HEK293T (cell line): ENCODE data around the gene ZSCAN9.

Source experiments
- CTCF ChIA-PET: fragments of 350-600 bp; formaldehyde crosslinking; extraction: SDS; loops from one replicate; lab custom pipeline; 2021; ENCODE audit warnings: antibody characterized with exemption, inconsistent platforms; lab: Yijun Ruan, JAX
- POLR2A ChIA-PET: fragments of 350-600 bp; formaldehyde crosslinking; extraction: SDS; loops from one replicate; lab custom pipeline; 2020; ENCODE audit warnings: antibody characterized with exemption, inconsistent platforms; lab: Yijun Ruan, JAX
- DNase-seq: peaks from one replicate; pipeline ENCODE4 v3.0.0; 2012; ENCODE audit warnings: mixed read lengths; ENCODE audit errors: extremely low spot score
- ARNT ChIP-seq: fragments of 450-650 bp; IDR thresholded peaks from 2 replicates; pipeline ENCODE4 v1.6.1; 2017; ENCODE audit warnings: mild to moderate bottlenecking
- BHLHE40 ChIP-seq: fragments of 450-650 bp; IDR thresholded peaks from 2 replicates; pipeline ENCODE4 v1.6.1; 2016; ENCODE audit warnings: mild to moderate bottlenecking, moderate library complexity, borderline replicate concordance
- CTBP1 ChIP-seq: fragments of 450-650 bp; IDR thresholded peaks from 2 replicates; pipeline ENCODE4 v1.6.1; 2016; ENCODE audit warnings: borderline replicate concordance
- ELF4 ChIP-seq: fragments of 450-650 bp; IDR thresholded peaks from 2 replicates; pipeline ENCODE4 v1.6.1; 2017; ENCODE audit warnings: antibody characterized with exemption
- FOXA1 ChIP-seq: fragments of 450-650 bp; IDR thresholded peaks from 2 replicates; pipeline ENCODE4 v1.6.1; 2016; ENCODE audit warnings: mild to moderate bottlenecking
- FOXK2 ChIP-seq: fragments of 450-650 bp; IDR thresholded peaks from 2 replicates; pipeline ENCODE4 v1.6.1; 2016; ENCODE audit warnings: mild to moderate bottlenecking
- FOXM1 ChIP-seq: fragments of 450-650 bp; IDR thresholded peaks from 2 replicates; pipeline ENCODE4 v1.6.1; 2017; ENCODE audit warnings: mild to moderate bottlenecking, borderline replicate concordance
- HDGF ChIP-seq: fragments of 450-650 bp; IDR thresholded peaks from 2 replicates; pipeline ENCODE4 v1.6.1; 2017; ENCODE audit warnings: antibody characterized with exemption, borderline replicate concordance
- L3MBTL2 ChIP-seq: fragments of 450-650 bp; conservative IDR thresholded peaks from 2 replicates; pipeline ENCODE4 v1.6.1; 2016; ENCODE audit warnings: mild to moderate bottlenecking
- LEF1 ChIP-seq: fragments of 450-650 bp; IDR thresholded peaks from 2 replicates; pipeline ENCODE4 v1.6.1; 2017; ENCODE audit warnings: mild to moderate bottlenecking, borderline replicate concordance
- NFRKB ChIP-seq: fragments of 450-650 bp; IDR thresholded peaks from 2 replicates; pipeline ENCODE4 v1.6.1; 2016; ENCODE audit warnings: mild to moderate bottlenecking, moderate library complexity
- SP1 ChIP-seq: fragments of 450-650 bp; IDR thresholded peaks from 2 replicates; pipeline ENCODE4 v1.6.1; 2017
- SUZ12 ChIP-seq: fragments of 450-650 bp; IDR thresholded peaks from 2 replicates; pipeline ENCODE4 v1.6.1; 2016; ENCODE audit warnings: mild to moderate bottlenecking
- TARDBP ChIP-seq: fragments of 450-650 bp; IDR thresholded peaks from 2 replicates; pipeline ENCODE4 v1.6.1; 2016
- ZNF384 ChIP-seq: fragments of 450-650 bp; IDR thresholded peaks from 2 replicates; pipeline ENCODE4 v1.6.1; 2016
- TF ChIP-seq, protein P1 (sequence below): fragments of 450-650 bp; IDR thresholded peaks from 2 replicates; pipeline ENCODE4 v1.6.1; 2016

Gene ZSCAN9

GRCh38 chr6:28258877-28259777 lies 34.1 kb downstream of the ZSCAN9 start, which contains the start of gene NKAPL:
Gene NKAPL, plus strand, starts transcription at chr6:28259297. Its CDS starts 75 bp downstream, at chr6:28259372.
- TF ChIP-seq FOXK2 = no peak
- no peak for TF ChIP-seq ELF4
- TF ChIP-seq FOXA1 = no peak
- DNase-seq = no peak
- ChIA-PET POLR2A (interaction anchor here (1.4 kb wide), 1 partner anchor 76 kb away, joined by 4 read pairs; no protein-coding TSS in a partner anchor), CTCF (no interaction called here)

DNA sequence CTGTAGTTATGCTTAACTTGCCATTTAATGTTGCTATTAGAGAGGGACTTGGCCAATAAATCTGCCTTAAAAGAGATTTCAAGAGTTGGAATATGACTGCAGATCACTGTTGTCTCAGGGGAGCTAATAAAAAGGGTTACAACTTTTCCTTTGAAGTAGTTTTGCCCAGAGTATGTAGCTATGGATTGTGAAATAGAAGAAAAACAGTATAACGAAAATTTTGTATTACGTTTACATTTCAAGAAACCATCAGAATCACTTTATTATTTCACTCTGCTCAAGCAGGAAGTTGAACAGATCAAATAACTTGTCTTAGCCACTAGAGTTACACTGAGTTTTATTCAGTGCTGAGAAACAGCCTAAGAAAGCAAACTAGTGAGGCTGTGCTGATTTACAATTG lies 38.8 kb downstream of the ZSCAN9 start:
- CTCF ChIA-PET = interaction anchor here (1.1 kb wide), 1 partner anchor 92 kb away, joined by 3 read pairs; no protein-coding TSS in a partner anchor
- POLR2A ChIA-PET = interaction anchor here (0.7 to 6.8 kb wide), 4 partner anchors 12 to 427 kb away, joined by 3 to 100 read pairs (median 4); partner anchors contain the start of genes PGBD1 and ZKSCAN4
- DNase-seq = no peak
- TF ChIP-seq NFRKB (no peak), ARNT (no peak), ZNF384 (no peak), L3MBTL2 (no peak), FOXK2 (no peak), SP1 (no peak), FOXM1 (no peak), ELF4 (no peak), CTBP1 (no peak), FOXA1 (no peak), TARDBP (no peak), SUZ12 (no peak), BHLHE40 (no peak)
- TF ChIP-seq, protein P1, sequence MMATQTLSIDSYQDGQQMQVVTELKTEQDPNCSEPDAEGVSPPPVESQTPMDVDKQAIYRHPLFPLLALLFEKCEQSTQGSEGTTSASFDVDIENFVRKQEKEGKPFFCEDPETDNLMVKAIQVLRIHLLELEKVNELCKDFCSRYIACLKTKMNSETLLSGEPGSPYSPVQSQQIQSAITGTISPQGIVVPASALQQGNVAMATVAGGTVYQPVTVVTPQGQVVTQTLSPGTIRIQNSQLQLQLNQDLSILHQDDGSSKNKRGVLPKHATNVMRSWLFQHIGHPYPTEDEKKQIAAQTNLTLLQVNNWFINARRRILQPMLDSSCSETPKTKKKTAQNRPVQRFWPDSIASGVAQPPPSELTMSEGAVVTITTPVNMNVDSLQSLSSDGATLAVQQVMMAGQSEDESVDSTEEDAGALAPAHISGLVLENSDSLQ = no peak

GRCh38 chr6:28264834-28265401 lies 39.8 kb downstream of the ZSCAN9 start:
- ChIA-PET POLR2A (interaction anchor here (1.6 to 6.8 kb wide), 2 partner anchors 13 to 16 kb away, joined by 4 to 100 read pairs; partner anchors contain the start of genes PGBD1 and ZKSCAN4), CTCF (interaction anchor here (0.6 to 1.2 kb wide), 2 partner anchors 30 to 91 kb away, joined by 4 read pairs; no protein-coding TSS in a partner anchor)
- no peak for DNase-seq
- TF ChIP-seq LEF1 = no peak
- TF ChIP-seq ARNT = no peak
- no peak for TF ChIP-seq SP1
- no peak for TF ChIP-seq SUZ12
- TF ChIP-seq TARDBP = no peak
- TF ChIP-seq FOXK2 = no peak
- TF ChIP-seq ZNF384 = no peak
- no peak for TF ChIP-seq CTBP1
- TF ChIP-seq HDGF = no peak

DNA sequence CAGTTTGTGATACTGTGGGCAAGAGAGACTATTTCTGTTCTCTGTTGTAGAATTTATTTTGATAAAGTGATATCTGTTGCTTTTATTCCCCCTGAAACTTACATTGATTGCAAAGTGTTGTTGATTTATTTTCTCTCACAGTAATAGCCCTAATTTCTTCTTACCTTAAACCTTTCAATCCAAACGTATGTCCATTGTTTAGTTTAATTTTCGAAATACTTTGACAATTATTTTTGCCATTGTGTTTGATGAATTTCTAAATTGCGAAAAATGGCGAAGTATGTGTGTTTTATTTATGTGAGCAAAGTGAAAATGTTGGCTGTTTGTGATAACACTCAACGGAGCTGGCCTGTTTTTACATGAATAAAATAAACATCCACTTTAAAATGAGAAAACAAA lies 41.5 kb downstream of the ZSCAN9 start:
- ChIA-PET CTCF (interaction anchor here (1.2 to 1.5 kb wide), 2 partner anchors 14 to 90 kb away, joined by 4 to 5 read pairs; partner anchors contain the start of gene PGBD1), POLR2A (interaction anchor here (0.9 to 6.8 kb wide), 18 partner anchors 9 to 428 kb away, joined by 3 to 100 read pairs (median 7); partner anchors contain the start of genes PGBD1, ZKSCAN3, ZKSCAN4 and ZKSCAN8)
- TF ChIP-seq NFRKB = no peak; the same call in 1 of the 2 replicates
- TF ChIP-seq TARDBP = no peak
- TF ChIP-seq LEF1 = no peak
- no peak for TF ChIP-seq ARNT
- no peak for TF ChIP-seq FOXM1
- TF ChIP-seq ZNF384 = no peak
- TF ChIP-seq BHLHE40 = no peak; the same call in 1 of the 2 replicates
- no peak for TF ChIP-seq SUZ12
- TF ChIP-seq ELF4 = no peak
- TF ChIP-seq FOXK2 = no peak
- DNase-seq = no peak

GRCh38 chr6:28266962-28267694 lies 42.1 kb downstream of the ZSCAN9 start, which contains the start of gene ZSCAN26:
Gene ZSCAN26, plus strand, starts transcription at chr6:28267143. Its CDS starts 4,777 bp downstream, at chr6:28271920.
- TF ChIP-seq, protein P1 = no peak
- TF ChIP-seq ELF4 = peak; percentile 38; the same call in 1 of the 2 replicates
- TF ChIP-seq HDGF = no peak
- peak; percentile 48; the same call in 1 of the 2 replicates for TF ChIP-seq NFRKB
- TF ChIP-seq L3MBTL2 = peak; percentile 66
- no peak for TF ChIP-seq FOXK2
- TF ChIP-seq CTBP1 = no peak
- TF ChIP-seq SUZ12 = no peak
- TF ChIP-seq LEF1 = no peak
- no peak for TF ChIP-seq SP1
- no peak for TF ChIP-seq TARDBP
- peak; percentile 79 for DNase-seq
- ChIA-PET POLR2A (interaction anchor here (0.5 to 6.8 kb wide), 24 partner anchors 8 to 429 kb away, joined by 3 to 100 read pairs (median 6); partner anchors contain the start of genes PGBD1, ZKSCAN3, ZKSCAN4 and ZKSCAN8), CTCF (interaction anchor here (0.6 to 1.5 kb wide), 2 partner anchors 14 to 96 kb away, joined by 5 read pairs; partner anchors contain the start of gene PGBD1)
